CD14-positive monocyte (primary cell): ENCODE measurements around the gene MRPS34. TPM values are rescaled to one million over a fixed set of nuclear protein-coding genes. Genes with fewer than 3 reads are reported as not detected.

Experiments
- DNase-seq, 3 donors: peaks; one replicate each; pipeline ENCODE4 v3.0.0-alpha.2; 2011 to 2022
- H2AFZ ChIP-seq: 2 replicates; pipeline ENCODE4 v1.6.0; 2012; ENCODE audit warnings: mild to moderate bottlenecking, low read depth, low read length, inconsistent platforms; ENCODE audit not compliant: insufficient read depth, poor library complexity, severe bottlenecking
- H3K27ac ChIP-seq, 2 donors: 1 replicate in 1 of 2; 2 replicates in 1 of 2; pipeline ENCODE4 v1.5.1; 2012 to 2013; ENCODE audit warnings: low read length in 2 of 2, control low read depth in 1 of 2, inconsistent platforms in 1 of 2, low read depth in 1 of 2, mild to moderate bottlenecking in 1 of 2
- H3K27me3 ChIP-seq, 2 donors: one replicate each; pipeline versions ENCODE4 v1.6.0 to v1.6.1; 2011 to 2013; ENCODE audit warnings: low read length in 2 of 2; ENCODE audit not compliant: control insufficient read depth in 2 of 2, insufficient read depth in 2 of 2
- H3K36me3 ChIP-seq, 2 donors: replicated peaks in 1 of 2; 1 replicate in 1 of 2; 2 replicates in 1 of 2; pipeline versions ENCODE4 v1.5.1 to v1.6.1; 2012 to 2013; ENCODE audit warnings: low read length in 2 of 2, control low read depth in 1 of 2, inconsistent platforms in 1 of 2, mild to moderate bottlenecking in 1 of 2; ENCODE audit not compliant: insufficient read depth in 2 of 2, control insufficient read depth in 1 of 2
- H3K4me1 ChIP-seq, 2 donors: 1 replicate in 1 of 2; 2 replicates in 1 of 2; pipeline versions ENCODE4 v1.5.1 to v1.6.1; 2012 to 2013; ENCODE audit warnings: low read length in 2 of 2, control low read depth in 1 of 2, inconsistent platforms in 1 of 2, mild to moderate bottlenecking in 1 of 2, moderate library complexity in 1 of 2; ENCODE audit not compliant: insufficient read depth in 2 of 2, control insufficient read depth in 1 of 2
- H3K4me2 ChIP-seq: replicated peaks from 2 replicates; pipeline ENCODE3; 2012; ENCODE audit warnings: low read length, moderate library complexity, mild to moderate bottlenecking; ENCODE audit not compliant: poor library complexity, severe bottlenecking; ENCODE audit errors: extremely low read depth
- H3K4me3 ChIP-seq, 3 experiments: fragments of 200-600 bp in 1 of 3; sonication (generic) in 1 of 3; replicated peaks in 1 of 3; 1 replicate in 2 of 3; 2 replicates in 1 of 3; pipeline ENCODE4 v1.5.1; 2011 to 2013; ENCODE audit warnings: low read length in 3 of 3, mild to moderate bottlenecking in 3 of 3, control low read depth in 2 of 3, low read depth in 2 of 3, inconsistent platforms in 1 of 3, moderate library complexity in 1 of 3
- H3K79me2 ChIP-seq: 2 replicates; pipeline ENCODE4 v1.6.0; 2012; ENCODE audit warnings: mild to moderate bottlenecking, control low read depth, inconsistent platforms, low read length, moderate library complexity; ENCODE audit not compliant: insufficient read depth
- H3K9ac ChIP-seq: 2 replicates; pipeline ENCODE4 v1.6.0; 2017; ENCODE audit warnings: low read length, mild to moderate bottlenecking; ENCODE audit not compliant: insufficient read depth, poor library complexity, severe bottlenecking
- H3K9me3 ChIP-seq, 2 donors: replicated peaks in 1 of 2; 1 replicate in 1 of 2; 2 replicates in 1 of 2; pipeline versions ENCODE4 v1.5.1 to v1.6.1; 2012 to 2013; ENCODE audit warnings: low read length in 2 of 2, control low read depth in 1 of 2; ENCODE audit not compliant: control insufficient read depth in 1 of 2, insufficient read depth in 1 of 2
- H4K20me1 ChIP-seq: 2 replicates; pipeline ENCODE4 v1.6.0; 2012; ENCODE audit warnings: mild to moderate bottlenecking, low read length, control low read depth, moderate library complexity; ENCODE audit not compliant: insufficient read depth
- H3K27ac Mint-ChIP-seq, 7 donors: one replicate each; pipeline ENCODE4 v1.8.0; 2020; ENCODE audit warnings: mild to moderate bottlenecking in 7 of 7, mixed read lengths in 7 of 7, moderate library complexity in 6 of 7, inconsistent platforms in 2 of 7
- H3K27me3 Mint-ChIP-seq, 3 donors: one replicate each; pipeline ENCODE4 v1.8.0; 2021 to 2022; ENCODE audit warnings: low read depth in 3 of 3, mild to moderate bottlenecking in 3 of 3, mixed read lengths in 3 of 3, moderate library complexity in 3 of 3, inconsistent platforms in 1 of 3
- H3K36me3 Mint-ChIP-seq, 2 donors: one replicate each; pipeline ENCODE4 v1.8.0; 2020; ENCODE audit warnings: mixed read lengths in 2 of 2, inconsistent platforms in 1 of 2, mild to moderate bottlenecking in 1 of 2
- H3K4me1 Mint-ChIP-seq: one replicate; pipeline ENCODE4 v1.8.0; 2020; ENCODE audit warnings: mild to moderate bottlenecking, mixed read lengths
- H3K4me3 Mint-ChIP-seq, 2 donors: one replicate each; pipeline ENCODE4 v1.8.0; 2020; ENCODE audit warnings: mild to moderate bottlenecking in 2 of 2, mixed read lengths in 2 of 2, moderate library complexity in 1 of 2
- H3K9me3 Mint-ChIP-seq, 7 donors: one replicate each; pipeline ENCODE4 v1.8.0; 2020 to 2022; ENCODE audit warnings: mixed read lengths in 7 of 7, mild to moderate bottlenecking in 6 of 7, moderate library complexity in 6 of 7, inconsistent platforms in 2 of 7
- CTCF ChIP-seq: fragments of 200-600 bp; IDR thresholded peaks from one replicate; pipeline ENCODE4 v1.8.0; 2022; ENCODE audit warnings: antibody characterized with exemption, mild to moderate bottlenecking
- WGBS: methylation state at CpG from one replicate; pipeline ENCODE4 v1.1.5; 2013; ENCODE audit warnings: missing lambda C conversion rate; ENCODE audit not compliant: insufficient coverage; 5-methylcytosine and 5-hydroxymethylcytosine counted together
- intact Hi-C, 2 donors: fragments of 100-400 bp; cut with micrococcal nuclease; formaldehyde crosslinking; loops; one replicate each; pipeline versions ENCODE4 v1.15.0 to v1.15.1; 2023
- polyA plus RNA-seq, 3 donors: library from polyadenylated mRNA; depleted of rRNA in 1 of 3; unstranded in 2 of 3; stranded (reverse) in 1 of 3; fragments of 300-500 nt in 2 of 3; fragments of >200 nt in 1 of 3; fragmentation: Illumina TruSeq in 2 of 3; gene quantifications; 1 replicate in 2 of 3; 2 replicates in 1 of 3; pipeline ENCODE4 v1.2.3, GENCODE V29; 2012 to 2021

The MRPS34 gene
- polyA plus RNA-seq, 3 donors = 34.5 to 137 (median 109) TPM

DNA sequence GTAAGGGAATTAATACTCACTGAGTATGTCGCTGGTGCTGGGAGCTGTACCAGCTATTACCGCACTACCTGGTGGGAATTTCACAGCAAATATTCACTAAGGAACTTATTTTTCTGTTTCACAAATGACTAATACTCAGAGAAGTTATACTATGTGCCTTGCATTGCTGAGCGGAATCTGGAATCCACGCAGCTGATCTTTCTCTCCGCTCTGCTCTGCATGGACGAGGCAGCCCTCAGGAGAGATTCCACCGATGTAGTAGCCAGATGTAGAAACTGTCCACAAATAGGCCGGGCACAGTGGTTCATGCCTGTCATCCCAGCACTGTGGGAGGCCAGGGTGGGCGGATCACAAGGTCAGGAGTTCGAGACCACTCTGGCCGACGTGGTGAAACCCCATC lies 18.7 kb downstream of the MRPS34 start:
- no peak overlapping the region for H3K27ac Mint-ChIP-seq
- H3K4me1 ChIP-seq = no peaks in the 10 kb centered on the region
- H3K27me3 ChIP-seq = no peaks in the 10 kb centered on the region
- H3K4me2 ChIP-seq = no peak overlapping the region
- H2AFZ ChIP-seq = no peak overlapping the region
- no peaks in the 10 kb centered on the region for H3K9me3 Mint-ChIP-seq
- no peaks in the 10 kb centered on the region for H3K9me3 ChIP-seq
- H3K4me1 Mint-ChIP-seq = no peaks in the 10 kb centered on the region
- no peak for DNase-seq
- H3K36me3 Mint-ChIP-seq = peaks cover 54 to 88% of the 10 kb centered on the region in 2 donors
- intact Hi-C loops = no loop called here
- peaks cover 0 to 1% (median 1%) of the 10 kb centered on the region in 3 donors for H3K27me3 Mint-ChIP-seq
- H4K20me1 ChIP-seq = peaks cover 20% of the 10 kb centered on the region
- no peak for TF ChIP-seq CTCF
- H3K27ac ChIP-seq = no peak overlapping the region
- H3K36me3 ChIP-seq = peaks cover 55 to 78% of the 10 kb centered on the region in 2 donors
- no peak overlapping the region for H3K4me3 Mint-ChIP-seq
- H3K9ac ChIP-seq = no peak overlapping the region
- no peak overlapping the region for H3K4me3 ChIP-seq
- no peaks in the 10 kb centered on the region for H3K79me2 ChIP-seq
- 98% methylated on average over 6 of the region's 12 CpGs for WGBS

DNA sequence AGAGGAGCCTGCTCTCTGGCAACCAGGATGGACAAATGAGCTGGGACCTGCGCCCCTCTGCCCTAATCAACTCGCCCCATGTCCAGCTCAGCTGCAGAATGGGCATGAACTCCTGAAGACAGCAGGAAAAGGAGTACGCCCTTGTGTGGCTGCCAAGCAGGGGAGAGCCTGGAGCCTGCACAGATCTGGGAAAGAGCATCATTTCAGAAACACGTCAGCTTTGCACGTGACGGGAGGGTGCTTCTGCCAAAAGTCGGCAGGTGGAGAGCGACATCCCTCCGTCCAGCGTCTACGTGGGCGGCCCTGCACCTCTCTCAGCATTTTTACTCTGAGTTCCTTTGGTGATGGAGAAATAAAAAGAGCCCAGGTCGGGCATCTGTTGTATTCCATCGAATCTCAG lies 20.1 kb downstream of the MRPS34 start:
- H3K4me3 Mint-ChIP-seq = no peak overlapping the region
- H4K20me1 ChIP-seq = peaks cover 20% of the 10 kb centered on the region
- peaks cover 60 to 91% of the 10 kb centered on the region in 2 donors for H3K36me3 Mint-ChIP-seq
- intact Hi-C loops = no loop called here
- H3K9me3 Mint-ChIP-seq = no peaks in the 10 kb centered on the region
- H3K27ac ChIP-seq = no peak overlapping the region
- no peaks in the 10 kb centered on the region for H3K79me2 ChIP-seq
- WGBS = 100% methylated on average over 7 of the region's 14 CpGs
- H3K27ac Mint-ChIP-seq = no peak overlapping the region
- DNase-seq = no peak
- H3K4me1 ChIP-seq = no peaks in the 10 kb centered on the region
- no peak overlapping the region for H3K4me3 ChIP-seq
- H3K9ac ChIP-seq = no peak overlapping the region
- H3K27me3 ChIP-seq = no peaks in the 10 kb centered on the region
- H3K9me3 ChIP-seq = no peaks in the 10 kb centered on the region
- H3K4me1 Mint-ChIP-seq = no peaks in the 10 kb centered on the region
- no peak overlapping the region for H2AFZ ChIP-seq
- peaks cover 57 to 79% of the 10 kb centered on the region in 2 donors for H3K36me3 ChIP-seq
- TF ChIP-seq CTCF = no peak
- peaks cover 0 to 1% (median 0%) of the 10 kb centered on the region in 3 donors for H3K27me3 Mint-ChIP-seq
- H3K4me2 ChIP-seq = no peak overlapping the region
